Colonic mucosa (tissue), 4 donors: Measurements from ENCODE around the gene UACA. TPM values are rescaled to one million over a fixed set of nuclear protein-coding genes. Genes with fewer than 3 reads are reported as not detected.

ENCODE experiments used
- DNase-seq: peaks from one replicate; pipeline ENCODE4 v3.0.0-alpha.2; 2020
- H3K27ac ChIP-seq: fragments of 200-600 bp; one replicate; pipeline ENCODE4 v1.8.0; 2021
- H3K27me3 ChIP-seq: fragments of 200-600 bp; one replicate; pipeline ENCODE4 v1.8.0; 2021
- H3K36me3 ChIP-seq: fragments of 200-600 bp; one replicate; pipeline ENCODE4 v1.8.0; 2021
- H3K4me1 ChIP-seq: fragments of 200-600 bp; one replicate; pipeline ENCODE4 v1.8.0; 2021; ENCODE audit warnings: mild to moderate bottlenecking
- H3K4me3 ChIP-seq: fragments of 200-600 bp; one replicate; pipeline ENCODE4 v1.8.0; 2021
- H3K9ac ChIP-seq, 2 donors: one replicate each; pipeline ENCODE4 v1.7.0; 2013; ENCODE audit warnings: control low read depth in 2 of 2, low read depth in 2 of 2, low read length in 2 of 2
- H3K9me3 ChIP-seq: fragments of 200-600 bp; one replicate; pipeline ENCODE4 v1.8.0; 2021
- intact Hi-C: fragments of 100-400 bp; cut with DNase I; formaldehyde crosslinking; loops from one replicate; pipeline ENCODE4 v1.14.1; 2022
- total RNA-seq, 2 donors: library from RNA; stranded (reverse); fragmentation: NEBNext Ultra II Directional in 1 of 2; extraction: Animal tissue kit (Norgen Biotek cat#: 25700) in 1 of 2; gene quantifications; one replicate each; pipeline ENCODE4 v1.2.1, GENCODE V29; 2021
- TF ChIP-seq, protein P1 (sequence below): fragments of 200-600 bp; IDR thresholded peaks from one replicate; pipeline ENCODE4 v1.8.0; 2022; ENCODE audit warnings: antibody characterized with exemption, mild to moderate bottlenecking
- donor health status: healthy.
- donor health status: DM: no; HTN: no; CAD: no.
- donor health status: DM: no; HTN: no; CAD: no.

The UACA gene
- total RNA-seq, 2 donors from 2014 or later = 55.4 to 57.3 TPM

DNA sequence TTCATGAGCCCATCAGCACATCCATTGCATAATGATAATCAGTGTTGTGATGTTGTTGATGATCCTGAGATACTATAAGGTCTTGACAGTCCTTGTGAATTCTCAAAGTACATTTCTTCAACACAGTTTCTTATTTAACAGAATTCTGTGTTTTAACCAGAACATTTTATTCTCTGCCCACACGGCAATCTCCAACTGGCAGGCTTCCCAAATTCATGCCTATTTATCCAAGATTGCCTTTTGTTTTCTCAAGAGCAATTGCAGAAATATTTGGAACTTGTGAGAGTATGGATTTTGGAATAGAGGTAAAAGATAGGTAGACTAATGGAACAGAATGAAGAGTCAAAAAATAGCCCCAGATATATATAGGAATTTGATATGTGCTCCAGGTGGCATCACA is 116.0 kb downstream of the UACA start:
- Histone ChIP-seq H3K36me3 (no peaks in the 10 kb centered on the region), H3K9me3 (no peaks in the 10 kb centered on the region), H3K27me3 (no peaks in the 10 kb centered on the region), H3K9ac (no peak overlapping the region), H3K4me1 (no peaks in the 10 kb centered on the region), H3K27ac (no peak overlapping the region), H3K4me3 (no peak overlapping the region)
- TF ChIP-seq, protein P1, sequence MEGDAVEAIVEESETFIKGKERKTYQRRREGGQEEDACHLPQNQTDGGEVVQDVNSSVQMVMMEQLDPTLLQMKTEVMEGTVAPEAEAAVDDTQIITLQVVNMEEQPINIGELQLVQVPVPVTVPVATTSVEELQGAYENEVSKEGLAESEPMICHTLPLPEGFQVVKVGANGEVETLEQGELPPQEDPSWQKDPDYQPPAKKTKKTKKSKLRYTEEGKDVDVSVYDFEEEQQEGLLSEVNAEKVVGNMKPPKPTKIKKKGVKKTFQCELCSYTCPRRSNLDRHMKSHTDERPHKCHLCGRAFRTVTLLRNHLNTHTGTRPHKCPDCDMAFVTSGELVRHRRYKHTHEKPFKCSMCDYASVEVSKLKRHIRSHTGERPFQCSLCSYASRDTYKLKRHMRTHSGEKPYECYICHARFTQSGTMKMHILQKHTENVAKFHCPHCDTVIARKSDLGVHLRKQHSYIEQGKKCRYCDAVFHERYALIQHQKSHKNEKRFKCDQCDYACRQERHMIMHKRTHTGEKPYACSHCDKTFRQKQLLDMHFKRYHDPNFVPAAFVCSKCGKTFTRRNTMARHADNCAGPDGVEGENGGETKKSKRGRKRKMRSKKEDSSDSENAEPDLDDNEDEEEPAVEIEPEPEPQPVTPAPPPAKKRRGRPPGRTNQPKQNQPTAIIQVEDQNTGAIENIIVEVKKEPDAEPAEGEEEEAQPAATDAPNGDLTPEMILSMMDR = no peak
- no peak for DNase-seq
- intact Hi-C loops = no loop called here

GRCh38 chr15:70646169-70646568 is 117.2 kb downstream of the UACA start:
- no peak overlapping the region for H3K9ac ChIP-seq
- intact Hi-C loops = no loop called here
- no peak overlapping the region for H3K27ac ChIP-seq
- H3K27me3 ChIP-seq = no peaks in the 10 kb centered on the region
- no peaks in the 10 kb centered on the region for H3K4me1 ChIP-seq
- no peak overlapping the region for H3K4me3 ChIP-seq
- H3K36me3 ChIP-seq = no peaks in the 10 kb centered on the region
- no peaks in the 10 kb centered on the region for H3K9me3 ChIP-seq
- DNase-seq = no peak
- TF ChIP-seq, protein P1 = no peak

GRCh38 chr15:70643783-70644125 is 119.6 kb downstream of the UACA start:
- no peak for DNase-seq
- intact Hi-C loops = no loop called here
- H3K9me3 ChIP-seq = no peaks in the 10 kb centered on the region
- no peak overlapping the region for H3K4me3 ChIP-seq
- H3K36me3 ChIP-seq = no peaks in the 10 kb centered on the region
- H3K27me3 ChIP-seq = no peaks in the 10 kb centered on the region
- no peaks in the 10 kb centered on the region for H3K4me1 ChIP-seq
- H3K27ac ChIP-seq = no peak overlapping the region
- TF ChIP-seq, protein P1 = no peak
- no peak overlapping the region for H3K9ac ChIP-seq

GRCh38 chr15:70643106-70643782 is 120.1 kb downstream of the UACA start:
- TF ChIP-seq, protein P1 = no peak
- Histone ChIP-seq H3K27ac (no peak overlapping the region), H3K4me3 (no peak overlapping the region), H3K9me3 (no peaks in the 10 kb centered on the region), H3K9ac (no peak overlapping the region), H3K4me1 (no peaks in the 10 kb centered on the region), H3K27me3 (no peaks in the 10 kb centered on the region), H3K36me3 (no peaks in the 10 kb centered on the region)
- intact Hi-C loops = no loop called here
- DNase-seq = no peak

GRCh38 chr15:70636540-70637165 is 126.7 kb downstream of the UACA start:
- intact Hi-C loops = no loop called here

More at GRCh38 chr15:70636540-70637165, 126.7 kb downstream of the UACA start:
- Histone ChIP-seq H3K4me3 (no peak overlapping the region), H3K36me3 (no peaks in the 10 kb centered on the region), H3K27ac (no peak overlapping the region), H3K4me1 (no peaks in the 10 kb centered on the region), H3K9ac (no peak overlapping the region), H3K27me3 (no peaks in the 10 kb centered on the region), H3K9me3 (no peaks in the 10 kb centered on the region)
- TF ChIP-seq, protein P1 = no peak
- DNase-seq = no peak
